Activated T-cell treated with anti-CD3 and anti-CD28 coated beads for 24 hours (primary cell): ENCODE data around the gene TWSG1.
A peak's percentile ranks its signal among the peaks of the same experiment; 100 is the strongest.

Source experiments
- DNase-seq: peaks from one replicate; pipeline ENCODE4 v3.0.0-alpha.2; 2020; ENCODE audit warnings: low read depth

The TWSG1 gene

GRCh38 chr18:9334329-9334972 is at the start of gene TWSG1:
Gene TWSG1, plus strand, starts transcription at chr18:9334773. Its CDS starts 2,457 bp downstream, at chr18:9337230.
- DNase-seq = peak; percentile 82

GRCh38 chr18:9285604-9286003 is 49.0 kb upstream of the TWSG1 start:
- no peak for DNase-seq

GRCh38 chr18:9287036-9287435 is 47.5 kb upstream of the TWSG1 start:
- no peak for DNase-seq

GRCh38 chr18:9289698-9290097 is 44.9 kb upstream of the TWSG1 start:
- no peak for DNase-seq

GRCh38 chr18:9290156-9290555 is 44.4 kb upstream of the TWSG1 start:
- DNase-seq = no peak

GRCh38 chr18:9292047-9292446 is 42.5 kb upstream of the TWSG1 start:
- no peak for DNase-seq

- DNase-seq = no peak
Observed at GRCh38 chr18:9293948-9294347, 40.6 kb upstream of the TWSG1 start.

- no peak for DNase-seq
Observed at GRCh38 chr18:9296233-9297006, 38.2 kb upstream of the TWSG1 start.

GRCh38 chr18:9297007-9297393 is 37.6 kb upstream of the TWSG1 start:
- DNase-seq = no peak

- DNase-seq = no peak
Observed at GRCh38 chr18:9304388-9305070, 30.0 kb upstream of the TWSG1 start.

GRCh38 chr18:9319333-9319732 is 15.2 kb upstream of the TWSG1 start:
- no peak for DNase-seq

GRCh38 chr18:9321017-9321452 is 13.5 kb upstream of the TWSG1 start:
- no peak for DNase-seq

GRCh38 chr18:9321736-9322135 is 12.8 kb upstream of the TWSG1 start:
- DNase-seq = no peak

- DNase-seq = no peak
Observed at GRCh38 chr18:9322744-9323143, 11.8 kb upstream of the TWSG1 start.

GRCh38 chr18:9323750-9324445 is 10.7 kb upstream of the TWSG1 start:
- DNase-seq = no peak

- no peak for DNase-seq
Observed at GRCh38 chr18:9325716-9326115, 8.9 kb upstream of the TWSG1 start.

GRCh38 chr18:9328776-9329175 is 5.8 kb upstream of the TWSG1 start:
- DNase-seq = no peak

GRCh38 chr18:9329471-9329870 is 5.1 kb upstream of the TWSG1 start:
- DNase-seq = no peak

GRCh38 chr18:9330419-9330818 is 4.2 kb upstream of the TWSG1 start:
- DNase-seq = no peak

- DNase-seq = no peak
Observed at GRCh38 chr18:9333441-9334328, 888 bp upstream of the TWSG1 start.

GRCh38 chr18:9334973-9335696 is 562 bp downstream of the TWSG1 start:
- DNase-seq = peak; percentile 14
